Activated T-cell treated with anti-CD3 and anti-CD28 coated beads for 48 hours (primary cell): ENCODE data around the gene GRID1.

Experiments
- DNase-seq: peaks from one replicate; pipeline ENCODE4 v3.0.0-alpha.2; 2020; ENCODE audit warnings: low read depth

The GRID1 gene

GRCh38 chr10:85696893-85697292, 669.7 kb downstream of the GRID1 start:
- no peak for DNase-seq

- no peak for DNase-seq
These were observed 684.0 kb downstream of the GRID1 start for GRCh38 chr10:85682621-85683020.

- DNase-seq, result no peak
These were observed 686.9 kb downstream of the GRID1 start for GRCh38 chr10:85679710-85680109.

GRCh38 chr10:85679061-85679460, 687.5 kb downstream of the GRID1 start:
- DNase-seq, result no peak

- no peak for DNase-seq
These were observed 691.7 kb downstream of the GRID1 start for GRCh38 chr10:85674851-85675250.

- no peak for DNase-seq
These were observed 693.3 kb downstream of the GRID1 start for GRCh38 chr10:85673270-85673669.

GRCh38 chr10:85671530-85671929, 695.1 kb downstream of the GRID1 start:
- no peak for DNase-seq

GRCh38 chr10:85668522-85668921, 698.1 kb downstream of the GRID1 start:
- no peak for DNase-seq

GRCh38 chr10:85667638-85668233, 698.9 kb downstream of the GRID1 start:
- DNase-seq, result no peak

GRCh38 chr10:85666987-85667386, 699.6 kb downstream of the GRID1 start:
- DNase-seq, result no peak

- no peak for DNase-seq
These were observed 700.5 kb downstream of the GRID1 start for GRCh38 chr10:85666102-85666501.

GRCh38 chr10:85665681-85666080, 700.9 kb downstream of the GRID1 start:
- DNase-seq, result no peak

GRCh38 chr10:85665078-85665477, 701.5 kb downstream of the GRID1 start:
- DNase-seq, result no peak

GRCh38 chr10:85661123-85661522, 705.5 kb downstream of the GRID1 start:
- no peak for DNase-seq

- no peak for DNase-seq
These were observed 707.3 kb downstream of the GRID1 start for GRCh38 chr10:85659331-85659730.

- DNase-seq, result no peak
These were observed 708.1 kb downstream of the GRID1 start for GRCh38 chr10:85658518-85658917.

GRCh38 chr10:85657476-85658113, 709.0 kb downstream of the GRID1 start:
- no peak for DNase-seq

- DNase-seq, result no peak
These were observed 711.2 kb downstream of the GRID1 start for GRCh38 chr10:85655411-85655810.

GRCh38 chr10:85651497-85651882, 715.1 kb downstream of the GRID1 start:
- DNase-seq, result no peak

- no peak for DNase-seq
These were observed 715.7 kb downstream of the GRID1 start for GRCh38 chr10:85650791-85651496.

- DNase-seq, result no peak
These were observed 717.1 kb downstream of the GRID1 start for GRCh38 chr10:85649461-85649860.

GRCh38 chr10:85648279-85648754, 718.3 kb downstream of the GRID1 start:
- no peak for DNase-seq

- no peak for DNase-seq
These were observed 718.9 kb downstream of the GRID1 start for GRCh38 chr10:85647741-85648140.
